ENCODE measurements around the gene TCFL5. TPM values are rescaled to one million over a fixed set of nuclear protein-coding genes. Genes with fewer than 3 reads are reported as not detected.
A peak's percentile ranks its signal among the peaks of the same experiment; 100 is the strongest.

TCFL5 gene
- total RNA-seq, 4 donors from 2014 or later = 5.2 to 8.4 (median 7.2) TPM

DNA sequence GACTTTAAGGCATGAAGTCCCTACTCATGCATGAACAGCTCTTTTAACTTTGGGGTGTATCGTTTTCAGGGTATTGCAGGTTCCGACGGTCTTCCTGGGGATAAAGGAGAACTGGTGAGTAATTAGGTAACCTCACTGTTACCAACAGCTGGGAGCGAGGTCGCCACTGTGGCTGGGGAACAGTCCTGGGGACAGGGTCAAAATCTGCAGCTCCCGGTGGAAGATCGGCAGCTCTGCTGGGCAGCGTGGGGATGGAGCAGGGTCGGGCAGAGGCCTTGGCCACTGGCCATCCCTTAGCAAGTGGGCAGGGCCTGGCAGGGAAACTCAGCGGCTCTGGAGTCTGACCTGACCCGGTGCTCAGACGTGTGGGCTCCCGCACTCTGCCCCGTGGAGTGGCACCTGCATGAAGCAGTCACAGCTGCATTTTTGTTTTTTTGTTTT, 28.7 kb downstream of the TCFL5 start:
- no peak for TF ChIP-seq POLR2A (IDR thresholded peaks at IDR 0.05)
- TF ChIP-seq, protein P1, sequence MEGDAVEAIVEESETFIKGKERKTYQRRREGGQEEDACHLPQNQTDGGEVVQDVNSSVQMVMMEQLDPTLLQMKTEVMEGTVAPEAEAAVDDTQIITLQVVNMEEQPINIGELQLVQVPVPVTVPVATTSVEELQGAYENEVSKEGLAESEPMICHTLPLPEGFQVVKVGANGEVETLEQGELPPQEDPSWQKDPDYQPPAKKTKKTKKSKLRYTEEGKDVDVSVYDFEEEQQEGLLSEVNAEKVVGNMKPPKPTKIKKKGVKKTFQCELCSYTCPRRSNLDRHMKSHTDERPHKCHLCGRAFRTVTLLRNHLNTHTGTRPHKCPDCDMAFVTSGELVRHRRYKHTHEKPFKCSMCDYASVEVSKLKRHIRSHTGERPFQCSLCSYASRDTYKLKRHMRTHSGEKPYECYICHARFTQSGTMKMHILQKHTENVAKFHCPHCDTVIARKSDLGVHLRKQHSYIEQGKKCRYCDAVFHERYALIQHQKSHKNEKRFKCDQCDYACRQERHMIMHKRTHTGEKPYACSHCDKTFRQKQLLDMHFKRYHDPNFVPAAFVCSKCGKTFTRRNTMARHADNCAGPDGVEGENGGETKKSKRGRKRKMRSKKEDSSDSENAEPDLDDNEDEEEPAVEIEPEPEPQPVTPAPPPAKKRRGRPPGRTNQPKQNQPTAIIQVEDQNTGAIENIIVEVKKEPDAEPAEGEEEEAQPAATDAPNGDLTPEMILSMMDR (IDR thresholded peaks at IDR 0.05) = no peak
- no peak for DNase-seq
- Histone ChIP-seq H3K36me3 (no peaks in the 10 kb centered on the region), H3K4me3 (peak overlapping the region in 1 of 4 donors; percentile 47), H3K27ac (peak overlapping the region in 1 of 4 donors; percentile 56), H3K9me3 (no peaks in the 10 kb centered on the region), H3K27me3 (peaks cover 0 to 20% (median 0%) of the 10 kb centered on the region in 4 donors), H3K4me1 (peaks cover 23 to 41% (median 25%) of the 10 kb centered on the region in 3 donors)
- intact Hi-C loops (cut with DNase I) = no loop called here
- 41 to 45% methylated on average over 4 to 14 of the region's 14 CpGs for WGBS, 2 donors

DNA sequence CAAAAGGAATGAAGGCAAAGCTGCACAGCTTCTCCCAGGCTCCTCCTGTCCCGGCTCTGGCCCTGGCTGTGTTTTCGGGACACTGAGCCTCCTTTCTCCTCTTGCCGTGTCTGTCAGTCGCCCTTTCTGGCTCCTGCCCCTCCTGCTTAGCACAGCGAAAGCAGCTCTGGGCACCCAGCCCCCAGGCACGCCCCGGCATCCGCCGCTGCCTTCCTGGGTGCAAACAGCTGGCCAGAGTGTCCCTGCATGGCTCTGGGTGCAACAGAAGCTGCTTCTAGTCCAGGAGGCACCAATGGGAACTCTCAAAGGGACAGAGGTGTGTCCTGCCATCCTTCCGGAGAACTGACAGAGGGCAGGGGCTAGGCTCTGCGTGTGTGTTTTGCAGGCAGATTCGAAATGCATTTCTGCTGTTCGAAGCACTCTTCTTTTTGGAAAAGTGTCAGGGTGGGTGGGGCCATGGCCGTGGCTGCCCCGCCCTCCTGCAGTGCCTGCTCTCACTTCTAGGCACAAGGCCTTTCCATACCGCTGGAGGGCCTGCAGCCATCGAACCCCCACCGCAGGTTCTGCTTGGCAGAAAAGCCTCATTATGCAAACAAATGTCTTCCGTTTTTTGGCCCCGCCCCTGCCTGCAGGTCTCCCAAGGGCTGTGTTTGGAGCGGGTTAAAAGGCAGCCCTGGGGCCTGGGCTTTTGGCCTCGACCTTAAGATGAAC, 29.3 kb downstream of the TCFL5 start:
- H3K27ac ChIP-seq = peak overlapping the region in 3 of 4 donors; percentile 18 to 56 (median 35)
- H3K27me3 ChIP-seq = peaks cover 0 to 24% (median 0%) of the 10 kb centered on the region in 4 donors
- no peaks in the 10 kb centered on the region for H3K9me3 ChIP-seq
- peaks cover 23 to 36% (median 25%) of the 10 kb centered on the region in 3 donors for H3K4me1 ChIP-seq
- TF ChIP-seq POLR2A (IDR thresholded peaks at IDR 0.05) = no peak
- TF ChIP-seq, protein P1 (IDR thresholded peaks at IDR 0.05) = no peak
- no peaks in the 10 kb centered on the region for H3K36me3 ChIP-seq
- 9 to 25% methylated on average over 8 of the region's 22 CpGs for WGBS, 2 donors
- intact Hi-C loops (cut with DNase I) = no loop called here
- no peak for DNase-seq
- peak overlapping the region in 2 of 4 donors; percentile 8 to 47 for H3K4me3 ChIP-seq

DNA sequence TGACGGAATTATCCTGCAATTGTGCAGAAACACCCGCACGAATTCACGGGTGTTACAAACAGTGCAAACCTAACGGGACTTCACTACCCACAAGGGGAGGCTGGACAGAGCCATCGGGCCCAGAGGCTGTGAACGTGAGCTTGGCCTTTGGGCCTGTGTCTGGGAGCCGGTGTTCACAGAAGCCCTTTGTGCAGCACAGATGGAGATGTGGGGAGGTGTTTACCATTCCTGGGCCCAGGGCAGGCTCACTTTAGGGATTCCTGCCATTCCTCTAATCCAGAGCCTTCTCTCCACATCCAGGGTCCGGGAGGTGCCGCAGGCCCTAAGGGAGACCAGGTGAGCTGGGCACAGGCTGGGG, 29.8 kb downstream of the TCFL5 start:
- no peak for DNase-seq
- TF ChIP-seq, protein P1 (IDR thresholded peaks at IDR 0.05) = no peak
- no peak for TF ChIP-seq POLR2A (IDR thresholded peaks at IDR 0.05)
- WGBS, 2 donors = 30 to 60% methylated on average over 3 to 7 of the region's 10 CpGs
- H3K4me1 ChIP-seq = peaks cover 23 to 36% (median 25%) of the 10 kb centered on the region in 3 donors
- H3K36me3 ChIP-seq = no peaks in the 10 kb centered on the region
- intact Hi-C loops (cut with DNase I) = no loop called here
- peaks cover 0 to 19% (median 0%) of the 10 kb centered on the region in 4 donors for H3K27me3 ChIP-seq
- H3K9me3 ChIP-seq = no peaks in the 10 kb centered on the region
- H3K27ac ChIP-seq = peak overlapping the region in 3 of 4 donors; percentile 18 to 56 (median 35)
- peak overlapping the region in 1 of 4 donors; percentile 47 for H3K4me3 ChIP-seq

DNA sequence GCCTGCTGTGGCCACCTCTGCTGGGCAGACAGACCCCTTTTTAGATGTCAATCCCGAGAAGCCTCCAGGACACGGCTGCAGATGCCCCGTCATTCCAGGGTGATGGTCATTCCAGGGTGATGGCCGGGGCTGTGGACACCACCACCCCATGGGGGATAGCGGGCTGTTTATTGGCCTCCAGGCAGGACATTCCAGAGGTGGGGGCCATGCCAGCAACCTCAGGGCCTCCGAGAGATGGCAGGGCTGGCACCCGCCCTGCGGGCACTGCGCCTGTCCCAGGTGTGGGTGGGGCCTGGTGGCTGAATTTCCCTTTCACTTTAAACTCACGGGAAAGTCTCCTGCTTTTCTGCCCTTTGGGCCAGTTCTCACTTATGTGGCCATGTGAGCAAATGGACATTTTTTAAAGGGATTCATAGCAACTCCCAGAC, 30.2 kb downstream of the TCFL5 start:
- H3K9me3 ChIP-seq = no peaks in the 10 kb centered on the region
- WGBS, 2 donors = 40% methylated on average over 1 of the region's 10 CpGs; no CpG with 5 or more reads in 1 of the 2 donors
- H3K4me1 ChIP-seq = peaks cover 23 to 32% (median 25%) of the 10 kb centered on the region in 3 donors
- DNase-seq = no peak
- H3K4me3 ChIP-seq = peak overlapping the region in 1 of 4 donors; percentile 47
- H3K36me3 ChIP-seq = no peaks in the 10 kb centered on the region
- intact Hi-C loops (cut with DNase I) = no loop called here
- peak overlapping the region in 1 of 4 donors; percentile 56 for H3K27ac ChIP-seq
- TF ChIP-seq, protein P1 (IDR thresholded peaks at IDR 0.05) = no peak
- TF ChIP-seq POLR2A (IDR thresholded peaks at IDR 0.05) = no peak
- peaks cover 0 to 15% (median 0%) of the 10 kb centered on the region in 4 donors for H3K27me3 ChIP-seq

DNA sequence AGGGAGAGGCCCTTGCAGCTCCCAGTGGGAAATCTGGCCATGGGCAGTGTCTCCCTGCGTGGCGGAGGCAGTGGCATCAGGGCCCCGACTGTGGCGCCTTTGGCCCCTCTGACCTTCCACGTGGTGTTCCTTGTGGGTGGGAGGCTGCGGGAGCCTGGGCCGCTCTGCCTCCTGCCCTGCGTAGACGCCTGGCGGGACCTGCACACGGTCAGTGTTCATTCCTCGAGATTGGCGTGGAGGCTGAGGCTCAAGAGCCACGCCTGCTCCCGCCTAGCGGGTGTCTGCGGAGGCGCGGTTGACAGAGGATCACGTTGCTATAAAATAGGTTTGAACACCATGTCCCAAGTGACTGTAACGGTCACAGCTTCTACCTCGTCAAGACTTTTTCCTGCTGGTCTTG, 30.8 kb downstream of the TCFL5 start:
- WGBS, 2 donors = 60 to 94% methylated on average over 1 to 10 of the region's 22 CpGs
- Histone ChIP-seq H3K4me1 (peaks cover 23 to 26% (median 25%) of the 10 kb centered on the region in 3 donors), H3K27ac (peak overlapping the region in 1 of 4 donors; percentile 26), H3K9me3 (no peaks in the 10 kb centered on the region), H3K4me3 (no peak overlapping the region), H3K36me3 (no peaks in the 10 kb centered on the region), H3K27me3 (peaks cover 0 to 14% (median 0%) of the 10 kb centered on the region in 4 donors)
- no peak for DNase-seq
- intact Hi-C loops (cut with DNase I) = no loop called here
- TF ChIP-seq, protein P1 (IDR thresholded peaks at IDR 0.05) = no peak
- TF ChIP-seq POLR2A (IDR thresholded peaks at IDR 0.05) = no peak

Data from esophagus squamous epithelium (tissue), 5 donors.